OCI-LY7 (cell line): ENCODE measurements around the gene SEMA3G. TPM values are rescaled to one million over a fixed set of nuclear protein-coding genes. Genes with fewer than 3 reads are reported as not detected.
A peak's percentile ranks its signal among the peaks of the same experiment; 100 is the strongest.

Experiments used
- BruUV-seq: library from RNA; stranded (reverse); fragments of 400-500 nt; replicated peaks from 2 replicates; lab custom pipeline; 2021; lab: Mats Ljungman, UMichigan
- CTCF ChIA-PET: fragments of 300-600 bp; sonication (Branson Sonifier 250); formaldehyde crosslinking; loops from one replicate; lab custom pipeline; 2022; ENCODE audit warnings: antibody characterized with exemption; ENCODE audit not compliant: unreplicated experiment; lab: Charles Lee
- POLR2A ChIA-PET: fragments of 300-600 bp; sonication (Branson Sonifier 250); formaldehyde crosslinking; loops from one replicate; lab custom pipeline; 2022; ENCODE audit warnings: antibody characterized with exemption; lab: Charles Lee
- DNase-seq: peaks from one replicate; pipeline ENCODE4 v3.0.0-alpha.2; 2015; ENCODE audit warnings: low spot score
- H2AFZ ChIP-seq: fragments of 200-600 bp; sonication (generic), shearing (Covaris generic); 2 replicates; pipeline ENCODE4 v1.6.1; 2014; ENCODE audit warnings: mild to moderate bottlenecking, antibody characterized with exemption, low read length, moderate library complexity
- H3K27ac ChIP-seq: fragments of 200-600 bp; sonication (generic); 2 replicates; pipeline ENCODE4 v1.5.1; 2014; ENCODE audit warnings: mixed run types, low read depth, mild to moderate bottlenecking, moderate library complexity, low read length, inconsistent platforms; ENCODE audit not compliant: poor library complexity, severe bottlenecking
- H3K36me3 ChIP-seq: fragments of 200-600 bp; sonication (generic); 2 replicates; pipeline ENCODE4 v1.6.1; 2014; ENCODE audit warnings: mild to moderate bottlenecking, antibody characterized with exemption, low read length, moderate library complexity, mixed read lengths; ENCODE audit not compliant: insufficient read depth
- H3K4me1 ChIP-seq: fragments of 200-600 bp; sonication (generic); 2 replicates; pipeline ENCODE4 v1.5.1; 2014; ENCODE audit warnings: mild to moderate bottlenecking, low read length; ENCODE audit not compliant: insufficient read depth, poor library complexity, severe bottlenecking
- H3K4me2 ChIP-seq: fragments of 200-600 bp; sonication (generic); 2 replicates; pipeline ENCODE4 v1.6.1; 2014; ENCODE audit warnings: mild to moderate bottlenecking, low read length
- H3K4me3 ChIP-seq: fragments of 200-600 bp; sonication (generic); 2 replicates; pipeline ENCODE4 v1.5.1; 2014; ENCODE audit warnings: mild to moderate bottlenecking, low read depth, low read length; ENCODE audit not compliant: poor library complexity, severe bottlenecking
- H3K79me2 ChIP-seq: fragments of 200-600 bp; sonication (generic); 2 replicates; pipeline ENCODE4 v1.6.1; 2016; ENCODE audit warnings: low read depth, mild to moderate bottlenecking, low read length, moderate library complexity, mixed read lengths; ENCODE audit not compliant: insufficient read depth
- H3K9me2 ChIP-seq: fragments of 200-600 bp; sonication (generic); 2 replicates; pipeline ENCODE4 v1.6.1; 2016; ENCODE audit warnings: mild to moderate bottlenecking, low read length, mixed read lengths; ENCODE audit not compliant: insufficient read depth
- H3K9me3 ChIP-seq: fragments of 200-600 bp; sonication (generic); 2 replicates; pipeline ENCODE4 v1.6.1; 2014; ENCODE audit warnings: mild to moderate bottlenecking, mixed run types, low read length, mixed read lengths
- H4K20me1 ChIP-seq: fragments of 200-600 bp; sonication (generic); 2 replicates; pipeline ENCODE4 v1.6.1; 2014; ENCODE audit warnings: mild to moderate bottlenecking, antibody characterized with exemption, low read length, moderate library complexity, mixed read lengths; ENCODE audit not compliant: insufficient read depth
- CTCF ChIP-seq: fragments of 200-600 bp; sonication (generic); conservative IDR thresholded peaks from 2 replicates; pipeline ENCODE4 v1.5.1; 2014; ENCODE audit warnings: mild to moderate bottlenecking, antibody characterized with exemption, low read length, moderate library complexity, mixed read lengths
- EZH2phosphoT487 ChIP-seq: fragments of 200-600 bp; sonication (generic); IDR thresholded peaks from 2 replicates; pipeline ENCODE4 v1.6.1; 2018; ENCODE audit warnings: low read depth, borderline replicate concordance, mild to moderate bottlenecking, mixed run types, antibody characterized with exemption, low read length, moderate library complexity, mixed read lengths
- intact Hi-C: fragments of 100-400 bp; cut with micrococcal nuclease; formaldehyde crosslinking; loops from one replicate; pipeline ENCODE4 v1.10.0; 2022; ENCODE audit not compliant: unreplicated experiment
- total RNA-seq, 2 experiments: library from RNA; depleted of rRNA in 1 of 2; stranded (reverse); fragments of >200 nt in 1 of 2; shearing (Covaris generic) in 1 of 2; gene quantifications; 2 replicates each; pipeline ENCODE4 v1.2.3, GENCODE V29; 2014 to 2022

The SEMA3G gene
- total RNA-seq, 2 experiments from 2014 or later, result not detected

- Histone ChIP-seq H3K9me3 (no peaks in the 10 kb centered on the region), H3K79me2 (peaks cover 13% of the 10 kb centered on the region; the same call in 1 of the 2 replicates), H3K9me2 (no peaks in the 10 kb centered on the region), H4K20me1 (no peaks in the 10 kb centered on the region), H3K4me1 (peaks cover 31% of the 10 kb centered on the region), H3K4me3 (peak within 1 kb of the TSS; percentile 99), H3K27ac (peak within 1 kb of the TSS; percentile 28), H3K36me3 (peaks cover 13% of the 10 kb centered on the region), H3K4me2 (peak within 1 kb of the TSS; percentile 94), H2AFZ (peak within 1 kb of the TSS; percentile 71; the same call in 1 of the 2 replicates)
- BruUV-seq, result no TSS peak
- DNase-seq, result no peak
- CTCF ChIA-PET, result interaction anchor here (1.0 to 1.1 kb wide), 2 partner anchors 17 to 41 kb away, joined by 3 to 4 read pairs; no protein-coding TSS in a partner anchor
- POLR2A ChIA-PET, result interaction anchor here (0.6 to 1.2 kb wide), 2 partner anchors 33 to 311 kb away, joined by 3 to 5 read pairs; no protein-coding TSS in a partner anchor
- intact Hi-C loops, result no loop called here
- no peak for TF ChIP-seq EZH2phosphoT487
- no peak for TF ChIP-seq CTCF
Observed at GRCh38 chr3:52453496-52454249, 8.8 kb upstream of the SEMA3G start, which contains the start of gene TNNC1. Gene TNNC1, minus strand, starts transcription at chr3:52454041. Its CDS starts 26 bp downstream, at chr3:52454015.

DNA sequence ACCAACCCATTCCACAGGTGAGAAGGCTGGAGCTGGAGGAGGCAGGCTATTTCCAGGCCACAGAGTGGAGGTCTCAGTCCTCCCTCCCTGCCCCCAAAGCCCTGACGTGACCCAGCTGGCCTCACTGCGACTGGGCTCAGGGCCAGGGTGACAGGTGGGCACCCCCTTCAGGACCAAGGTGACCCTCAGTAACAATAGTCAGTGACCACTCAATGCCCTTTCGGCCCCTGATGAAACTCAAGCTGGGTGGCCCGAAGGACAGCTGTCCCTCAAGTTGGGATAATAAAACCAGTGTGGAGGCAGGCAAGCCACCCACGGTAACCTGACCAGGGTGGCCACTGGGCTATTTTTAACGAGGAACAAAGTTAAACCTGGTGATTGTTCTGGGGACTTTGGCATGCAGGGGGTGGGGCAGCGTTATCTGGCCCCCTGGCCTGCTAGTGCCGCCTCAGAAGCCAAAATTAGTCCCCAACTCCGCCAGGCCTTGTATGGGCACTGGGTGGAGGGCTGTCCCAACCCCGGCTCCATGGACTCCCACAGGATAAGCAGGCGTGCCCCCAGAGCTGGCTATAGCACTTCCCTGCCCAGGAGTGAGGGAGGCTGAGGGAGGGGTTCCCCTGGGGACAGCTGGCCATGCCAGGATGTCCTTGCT is 7.8 kb upstream of the SEMA3G start:
- peaks cover 4% of the 10 kb centered on the region; the same call in 1 of the 2 replicates for H3K36me3 ChIP-seq
- H3K4me2 ChIP-seq, result no peak overlapping the region
- CTCF ChIA-PET, result no interaction called here
- no peak for TF ChIP-seq EZH2phosphoT487
- no peak for TF ChIP-seq CTCF
- H3K4me3 ChIP-seq, result no peak overlapping the region
- H2AFZ ChIP-seq, result no peak overlapping the region
- H3K79me2 ChIP-seq, result peaks cover 13% of the 10 kb centered on the region; the same call in 1 of the 2 replicates
- H3K9me2 ChIP-seq, result no peaks in the 10 kb centered on the region
- POLR2A ChIA-PET, result interaction anchor here (1.2 kb wide), 1 partner anchor 34 kb away, joined by 5 read pairs; no protein-coding TSS in a partner anchor
- H3K9me3 ChIP-seq, result no peaks in the 10 kb centered on the region
- BruUV-seq, result no TSS peak
- no peak overlapping the region for H3K27ac ChIP-seq
- DNase-seq, result no peak
- peaks cover 31% of the 10 kb centered on the region for H3K4me1 ChIP-seq
- intact Hi-C loops, result no loop called here
- no peaks in the 10 kb centered on the region for H4K20me1 ChIP-seq
